GM23248 (cell line): ENCODE results near the gene FRMPD4.

Experiments used
- EZH2 ChIP-seq: fragments of 200-600 bp; sonication (generic); IDR thresholded peaks from 2 replicates; pipeline ENCODE4 v1.6.1; 2018; ENCODE audit warnings: antibody characterized with exemption, mild to moderate bottlenecking; ENCODE audit not compliant: insufficient read depth, poor library complexity, severe bottlenecking
- EZH2phosphoT487 ChIP-seq: fragments of 200-600 bp; sonication (generic); IDR thresholded peaks from 2 replicates; pipeline ENCODE4 v1.6.1; 2018; ENCODE audit warnings: antibody characterized with exemption, moderate library complexity, mild to moderate bottlenecking, low read depth; ENCODE audit not compliant: insufficient read depth

DNA sequence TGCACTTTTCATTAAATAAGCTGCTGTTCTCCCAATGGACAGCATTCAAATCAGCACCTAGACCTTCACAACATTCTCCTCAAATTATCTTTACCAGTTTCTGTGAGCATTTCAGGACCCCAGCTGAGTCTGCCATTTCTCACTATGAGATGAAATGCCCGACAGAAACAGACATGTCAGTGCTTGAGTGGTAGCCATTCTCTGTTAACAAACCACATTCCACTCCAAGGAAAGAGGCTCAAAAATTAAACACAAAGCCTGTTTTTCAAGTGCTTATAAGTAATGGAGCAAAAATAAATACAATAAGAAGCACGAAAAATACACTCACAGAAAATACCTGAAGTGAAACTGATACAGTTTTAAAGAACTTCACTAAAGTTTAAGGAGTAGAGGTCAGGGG, 332.8 kb downstream of the FRMPD4 start:
- TF ChIP-seq EZH2phosphoT487 = no peak
- no peak for TF ChIP-seq EZH2
